ENCODE measurements around the gene CSNK1G1.

CSNK1G1 gene

DNA sequence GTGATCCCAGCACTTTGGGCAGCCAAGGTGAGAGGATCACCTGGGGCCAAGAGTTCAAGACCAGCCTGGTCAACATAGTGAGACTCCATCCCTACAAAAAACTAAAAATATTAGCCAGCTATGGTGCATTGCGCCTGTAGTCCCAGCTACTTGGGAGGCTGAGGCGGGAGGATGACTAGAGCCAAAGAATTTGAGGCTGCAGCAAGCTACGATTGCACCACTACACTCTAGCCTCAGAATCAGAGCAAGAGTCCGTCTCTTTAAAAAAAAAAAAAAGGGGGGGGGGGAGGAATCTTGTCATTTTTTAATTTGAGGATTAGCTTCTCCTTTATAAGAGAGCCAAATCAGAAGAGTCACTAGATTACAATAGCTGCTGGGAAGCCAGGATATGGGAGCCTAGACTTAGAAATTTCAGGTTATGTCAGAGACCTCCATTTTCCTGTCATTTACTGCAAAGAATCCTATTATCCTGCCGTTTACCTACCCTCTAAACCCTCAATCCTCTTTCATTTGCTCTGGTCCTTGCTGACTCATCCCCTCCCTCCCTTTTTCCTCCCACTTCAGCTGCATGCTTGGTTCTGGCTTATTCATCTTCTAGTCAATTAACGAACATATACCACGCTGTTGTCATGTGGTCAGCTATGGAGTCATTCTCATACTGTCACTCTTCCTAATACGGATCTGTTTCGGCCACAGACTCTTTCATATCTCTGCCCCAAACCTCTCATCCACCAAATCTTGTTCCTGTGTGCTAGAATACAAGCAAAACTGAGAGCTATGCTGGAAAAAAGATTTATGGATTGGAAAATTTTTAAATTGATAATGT lies 109.4 kb downstream of the CSNK1G1 start:
- no peak for DNase-seq (ENCODE audit: low spot score)
- H3K4me3 ChIP-seq, result no peak overlapping the region

GRCh38 chr15:64245405-64245804 lies 110.6 kb downstream of the CSNK1G1 start:
- H3K27ac ChIP-seq, result no peak overlapping the region
- DNase-seq (ENCODE audit: low spot score), result no peak
- no peak overlapping the region for H3K4me3 ChIP-seq
- TF ChIP-seq, protein P1, sequence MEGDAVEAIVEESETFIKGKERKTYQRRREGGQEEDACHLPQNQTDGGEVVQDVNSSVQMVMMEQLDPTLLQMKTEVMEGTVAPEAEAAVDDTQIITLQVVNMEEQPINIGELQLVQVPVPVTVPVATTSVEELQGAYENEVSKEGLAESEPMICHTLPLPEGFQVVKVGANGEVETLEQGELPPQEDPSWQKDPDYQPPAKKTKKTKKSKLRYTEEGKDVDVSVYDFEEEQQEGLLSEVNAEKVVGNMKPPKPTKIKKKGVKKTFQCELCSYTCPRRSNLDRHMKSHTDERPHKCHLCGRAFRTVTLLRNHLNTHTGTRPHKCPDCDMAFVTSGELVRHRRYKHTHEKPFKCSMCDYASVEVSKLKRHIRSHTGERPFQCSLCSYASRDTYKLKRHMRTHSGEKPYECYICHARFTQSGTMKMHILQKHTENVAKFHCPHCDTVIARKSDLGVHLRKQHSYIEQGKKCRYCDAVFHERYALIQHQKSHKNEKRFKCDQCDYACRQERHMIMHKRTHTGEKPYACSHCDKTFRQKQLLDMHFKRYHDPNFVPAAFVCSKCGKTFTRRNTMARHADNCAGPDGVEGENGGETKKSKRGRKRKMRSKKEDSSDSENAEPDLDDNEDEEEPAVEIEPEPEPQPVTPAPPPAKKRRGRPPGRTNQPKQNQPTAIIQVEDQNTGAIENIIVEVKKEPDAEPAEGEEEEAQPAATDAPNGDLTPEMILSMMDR (IDR thresholded peaks at IDR 0.05), result no peak

More for the DNA sequence above, 109.4 kb downstream of the CSNK1G1 start:
- TF ChIP-seq, protein P1 (IDR thresholded peaks at IDR 0.05), result no peak
- no peak overlapping the region for H3K27ac ChIP-seq

DNA sequence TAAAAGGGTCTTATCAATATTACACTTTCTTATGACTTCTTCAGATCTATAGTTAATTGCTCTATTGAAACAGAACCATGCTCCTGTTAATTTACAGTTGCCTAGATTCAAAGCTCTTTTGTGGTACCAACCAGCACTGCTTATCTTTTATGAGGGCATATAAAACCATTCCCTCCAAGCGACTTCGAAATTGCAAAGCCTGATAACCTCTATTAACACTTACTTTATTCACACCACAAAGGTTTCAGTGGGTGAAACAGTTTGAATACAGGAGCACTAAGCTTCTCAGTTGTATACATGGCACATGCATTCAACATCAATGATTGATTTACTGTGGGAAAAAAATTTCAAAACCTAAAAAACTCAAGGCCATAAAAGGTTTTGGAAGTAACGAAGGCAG lies 118.3 kb downstream of the CSNK1G1 start:
- H3K4me3 ChIP-seq, result no peak overlapping the region
- no peak for DNase-seq (ENCODE audit: low spot score)
- no peak overlapping the region for H3K27ac ChIP-seq
- TF ChIP-seq, protein P1 (IDR thresholded peaks at IDR 0.05), result no peak

GRCh38 chr15:64236156-64236894 lies 119.6 kb downstream of the CSNK1G1 start:
- no peak for DNase-seq (ENCODE audit: low spot score)
- TF ChIP-seq, protein P1 (IDR thresholded peaks at IDR 0.05), result no peak
- H3K27ac ChIP-seq, result no peak overlapping the region
- H3K4me3 ChIP-seq, result no peak overlapping the region

DNA sequence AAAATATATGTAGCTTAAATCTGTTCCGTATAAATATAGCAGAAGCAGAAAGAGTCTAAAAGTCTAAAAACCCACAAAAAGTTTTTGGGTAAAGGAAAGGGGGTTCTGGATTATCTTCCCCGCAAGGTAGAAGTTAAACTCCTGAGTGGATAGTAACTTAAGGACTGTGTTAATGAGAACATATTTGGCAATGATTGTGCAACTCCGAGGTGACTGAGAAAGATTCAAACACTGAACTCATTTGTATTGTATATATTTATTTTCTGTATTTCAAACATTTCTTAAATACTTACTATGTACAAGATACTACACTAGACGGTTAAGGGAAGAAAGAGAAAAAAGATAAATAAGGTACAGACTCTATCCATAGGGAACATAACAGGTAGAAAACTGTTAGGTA lies 120.4 kb downstream of the CSNK1G1 start:
- no peak for DNase-seq (ENCODE audit: low spot score)
- Histone ChIP-seq H3K27ac (no peak overlapping the region), H3K4me3 (no peak overlapping the region)
- TF ChIP-seq, protein P1 (IDR thresholded peaks at IDR 0.05), result no peak

GRCh38 chr15:64233299-64233698 lies 122.7 kb downstream of the CSNK1G1 start:
- Histone ChIP-seq H3K4me3 (no peak overlapping the region), H3K27ac (no peak overlapping the region)
- DNase-seq (ENCODE audit: low spot score), result no peak
- TF ChIP-seq, protein P1 (IDR thresholded peaks at IDR 0.05), result no peak

All from coronary artery (tissue), 2 donors.